Esophagus muscularis mucosa (tissue), 4 donors: ENCODE data around the gene PLXNC1. TPM values are rescaled to one million over a fixed set of nuclear protein-coding genes. Genes with fewer than 3 reads are reported as not detected.

ENCODE experiments used
- DNase-seq: peaks from one replicate; pipeline ENCODE4 v3.0.0-alpha.2; 2017; ENCODE audit errors: extremely low spot score
- H3K27ac ChIP-seq, 4 donors: fragments of 200-600 bp; sonication (generic); replicated peaks in 1 of 4; 1 replicate in 3 of 4; 2 replicates in 1 of 4; pipeline ENCODE4 v1.5.1; 2016 to 2019; ENCODE audit warnings: mild to moderate bottlenecking in 1 of 4
- H3K27me3 ChIP-seq, 4 donors: fragments of 200-600 bp; sonication (generic); one replicate each; pipeline versions ENCODE4 v1.5.1 to v1.6.0; 2016 to 2019
- H3K36me3 ChIP-seq, 4 donors: fragments of 200-600 bp; sonication (generic); one replicate each; pipeline ENCODE4 v1.5.1; 2016 to 2019
- H3K4me1 ChIP-seq, 4 donors: fragments of 200-600 bp; sonication (generic); one replicate each; pipeline ENCODE4 v1.5.1; 2016 to 2019
- H3K4me3 ChIP-seq, 4 donors: fragments of 200-600 bp; sonication (generic); 1 replicate in 2 of 4; 2 replicates in 2 of 4; pipeline ENCODE4 v1.5.1; 2016 to 2019; ENCODE audit warnings: mild to moderate bottlenecking in 4 of 4, moderate library complexity in 1 of 4
- H3K9me3 ChIP-seq, 4 donors: fragments of 200-600 bp; sonication (generic); 1 replicate in 3 of 4; 2 replicates in 1 of 4; pipeline ENCODE4 v1.5.1; 2016 to 2019
- CTCF ChIP-seq, 3 experiments: fragments of 200-600 bp in 2 of 3; fragments of 450-650 bp in 1 of 3; sonication (generic) in 2 of 3; IDR thresholded peaks; one replicate each; pipeline ENCODE4 v1.5.1; 2017 to 2019; ENCODE audit warnings: antibody characterized with exemption in 3 of 3, mild to moderate bottlenecking in 2 of 3, moderate library complexity in 1 of 3
- EP300 ChIP-seq: sonication (generic); formaldehyde crosslinking; IDR thresholded peaks from one replicate; pipeline ENCODE4 v1.6.1; 2017; ENCODE audit warnings: antibody characterized with exemption
- POLR2A ChIP-seq: fragments of 450-650 bp; IDR thresholded peaks from one replicate; pipeline ENCODE4 v1.6.1; 2017; ENCODE audit warnings: antibody characterized with exemption, moderate library complexity, mild to moderate bottlenecking, low read depth
- POLR2AphosphoS5 ChIP-seq, 2 donors: sonication (generic); formaldehyde crosslinking; IDR thresholded peaks; one replicate each; pipeline ENCODE4 v1.6.1; 2017; ENCODE audit warnings: antibody characterized with exemption in 2 of 2
- WGBS: methylation state at CpG from one replicate; pipeline ENCODE4 v1.1.5; 2018; 5-methylcytosine and 5-hydroxymethylcytosine counted together
- intact Hi-C: fragments of 100-400 bp; cut with DNase I; formaldehyde crosslinking; loops from one replicate; pipeline ENCODE4 v1.15.1; 2023
- total RNA-seq, 4 donors: library from RNA; depleted of rRNA; stranded (reverse); fragments of >200 nt; gene quantifications; one replicate each; pipeline versions ENCODE4 v1.1.0 to v1.2.1, GENCODE V29; 2016

Gene PLXNC1
- total RNA-seq, 4 donors from 2014 or later: 4.0 to 12.3 (median 7.4) TPM

DNA sequence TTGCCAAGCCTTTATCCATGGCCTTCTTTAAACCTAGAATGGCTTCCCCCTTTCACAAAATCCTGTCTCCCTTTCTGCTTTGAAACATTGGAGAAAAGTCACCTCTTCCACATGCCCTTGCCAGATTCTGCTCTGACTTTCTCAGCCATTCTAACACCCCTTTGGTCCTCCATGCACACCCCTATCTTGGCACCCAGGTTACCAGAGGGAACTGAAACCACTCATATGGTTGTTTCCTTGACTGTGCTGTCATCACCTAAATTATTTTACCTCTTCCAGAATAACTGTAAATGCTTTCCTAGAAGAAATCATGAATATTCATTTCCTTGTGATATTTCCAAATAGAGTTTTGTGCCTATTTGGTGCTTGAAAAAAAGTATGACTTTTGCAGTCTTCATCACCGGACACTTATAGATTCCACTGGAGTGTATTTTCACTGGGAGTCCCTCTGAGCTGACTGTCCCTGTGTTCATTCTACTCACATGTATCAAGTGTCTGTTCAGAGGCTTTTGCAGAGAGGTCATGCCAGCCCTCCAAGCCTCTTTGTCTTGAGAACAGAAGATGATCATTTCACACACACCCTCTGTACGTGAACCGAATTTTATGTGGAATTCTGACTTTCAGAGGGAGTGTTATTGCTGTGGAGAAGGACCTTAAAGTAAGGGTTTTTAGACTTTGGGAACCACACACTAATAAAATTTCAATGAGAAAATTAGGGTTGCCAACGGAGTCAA, 74.1 kb downstream of the PLXNC1 start:
- H3K36me3 ChIP-seq: no peaks in the 10 kb centered on the region
- no peaks in the 10 kb centered on the region for H3K4me1 ChIP-seq
- DNase-seq: peak; percentile 42
- intact Hi-C loops: no loop called here
- H3K9me3 ChIP-seq: no peaks in the 10 kb centered on the region
- no peak for TF ChIP-seq POLR2A
- TF ChIP-seq POLR2AphosphoS5 (IDR thresholded peaks at IDR 0.05): no peak
- TF ChIP-seq CTCF (IDR thresholded peaks at IDR 0.05): no peak
- no peak for TF ChIP-seq EP300
- H3K27me3 ChIP-seq: no peaks in the 10 kb centered on the region
- 97% methylated on average over 4 of the region's 4 CpGs for WGBS
- H3K27ac ChIP-seq: no peak overlapping the region
- H3K4me3 ChIP-seq: no peak overlapping the region

GRCh38 chr12:94223842-94224241, 75.5 kb downstream of the PLXNC1 start:
- no peaks in the 10 kb centered on the region for H3K36me3 ChIP-seq
- DNase-seq: peak; percentile 34
- TF ChIP-seq POLR2AphosphoS5 (IDR thresholded peaks at IDR 0.05) (no peak), POLR2A (no peak), CTCF (IDR thresholded peaks at IDR 0.05) (no peak), EP300 (no peak)
- no peak overlapping the region for H3K4me3 ChIP-seq
- no peaks in the 10 kb centered on the region for H3K9me3 ChIP-seq
- H3K27ac ChIP-seq: no peak overlapping the region
- intact Hi-C loops: no loop called here
- no peaks in the 10 kb centered on the region for H3K4me1 ChIP-seq
- 94% methylated on average over 7 of the region's 7 CpGs for WGBS
- no peaks in the 10 kb centered on the region for H3K27me3 ChIP-seq

DNA sequence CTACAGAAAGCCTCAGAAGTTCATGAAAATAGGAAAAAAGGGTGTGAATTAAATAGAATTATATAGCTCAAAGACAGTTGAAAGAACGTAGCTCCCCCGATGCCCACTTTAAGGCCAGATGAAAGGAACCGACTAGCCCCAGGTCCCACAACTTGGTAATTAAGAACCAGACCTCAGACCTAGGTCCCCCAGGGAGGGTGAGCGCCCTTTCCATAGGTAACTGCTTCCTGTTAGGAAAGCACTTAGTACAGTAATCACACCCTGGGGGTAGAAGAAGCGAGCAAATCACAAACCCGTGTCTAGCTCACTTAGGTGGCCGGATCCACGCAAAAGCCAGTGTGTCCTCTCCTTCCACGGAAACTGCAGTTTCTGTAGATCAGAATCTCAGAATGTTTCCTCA, 77.1 kb downstream of the PLXNC1 start:
- no peaks in the 10 kb centered on the region for H3K36me3 ChIP-seq
- H3K27ac ChIP-seq: no peak overlapping the region
- H3K4me3 ChIP-seq: no peak overlapping the region
- H3K9me3 ChIP-seq: no peaks in the 10 kb centered on the region
- H3K4me1 ChIP-seq: no peaks in the 10 kb centered on the region
- intact Hi-C loops: no loop called here
- TF ChIP-seq POLR2A (no peak), EP300 (no peak), POLR2AphosphoS5 (IDR thresholded peaks at IDR 0.05) (no peak), CTCF (IDR thresholded peaks at IDR 0.05) (no peak)
- WGBS: 95% methylated on average over 9 of the region's 9 CpGs
- DNase-seq: no peak
- no peaks in the 10 kb centered on the region for H3K27me3 ChIP-seq

GRCh38 chr12:94225947-94226630, 77.7 kb downstream of the PLXNC1 start:
- no peaks in the 10 kb centered on the region for H3K9me3 ChIP-seq
- 80% methylated on average over 5 of the region's 5 CpGs for WGBS
- no peaks in the 10 kb centered on the region for H3K4me1 ChIP-seq
- no peak overlapping the region for H3K4me3 ChIP-seq
- no peak for TF ChIP-seq POLR2A
- no peak for TF ChIP-seq POLR2AphosphoS5 (IDR thresholded peaks at IDR 0.05)
- no peak for TF ChIP-seq CTCF (IDR thresholded peaks at IDR 0.05)
- no peak for TF ChIP-seq EP300
- DNase-seq: peak; percentile 66
- H3K27me3 ChIP-seq: no peaks in the 10 kb centered on the region
- intact Hi-C loops: no loop called here
- no peak overlapping the region for H3K27ac ChIP-seq
- H3K36me3 ChIP-seq: no peaks in the 10 kb centered on the region
